A549 (cell line): ENCODE measurements around the gene SASH1.

Source experiments
- CEBPB ChIP-seq, 2 experiments: fragments of >200 bp in 1 of 2; sonication (Bioruptor Twin) in 1 of 2; formaldehyde crosslinking in 1 of 2; IDR thresholded peaks; 2 replicates each; pipeline ENCODE4 v1.6.1; 2012 to 2016
- CTCF ChIP-seq: fragments of >200 bp; sonication (Bioruptor Twin); formaldehyde crosslinking; IDR thresholded peaks from 3 replicates; pipeline ENCODE4 v1.5.1; 2016
- ELK1 ChIP-seq: fragments of 150-350 bp; IDR thresholded peaks from 2 replicates; pipeline ENCODE4 v1.6.1; 2014; ENCODE audit warnings: low read depth, mild to moderate bottlenecking, low read length
- MAX ChIP-seq: IDR thresholded peaks from 2 replicates; pipeline ENCODE4 v1.6.1; 2012
- MYC ChIP-seq: IDR thresholded peaks from 2 replicates; pipeline ENCODE4 v1.6.1; 2012; ENCODE audit warnings: mild to moderate bottlenecking, inconsistent platforms, low read length, improper control_type of control experiment, borderline replicate concordance
- NR3C1 ChIP-seq: fragments of >200 bp; sonication (Bioruptor Twin); formaldehyde crosslinking; IDR thresholded peaks from 3 replicates; pipeline ENCODE4 v1.6.1; 2017
- POLR2A ChIP-seq: IDR thresholded peaks from 2 replicates; pipeline ENCODE4 v1.6.1; 2012; ENCODE audit warnings: mild to moderate bottlenecking, low read length
- REST ChIP-seq: fragments of 200-600 bp; sonication (generic); IDR thresholded peaks from 2 replicates; pipeline ENCODE4 v1.6.1; 2016; ENCODE audit warnings: antibody characterized with exemption, mild to moderate bottlenecking, moderate library complexity
- SREBF2 ChIP-seq: fragments of 450-650 bp; IDR thresholded peaks from 2 replicates; pipeline ENCODE4 v1.6.1; 2014; ENCODE audit warnings: mild to moderate bottlenecking, moderate library complexity

GRCh38 chr6:148460876-148461646, 118.4 kb downstream of the SASH1 start:
- TF ChIP-seq CTCF (no peak), POLR2A (no peak), CEBPB (IDR thresholded peaks at IDR 0.05) (no peak), REST (no peak), MYC (no peak), SREBF2 (no peak), MAX (no peak), NR3C1 (no peak), ELK1 (no peak)
